ENCODE results near the gene FOXN3.

DNA sequence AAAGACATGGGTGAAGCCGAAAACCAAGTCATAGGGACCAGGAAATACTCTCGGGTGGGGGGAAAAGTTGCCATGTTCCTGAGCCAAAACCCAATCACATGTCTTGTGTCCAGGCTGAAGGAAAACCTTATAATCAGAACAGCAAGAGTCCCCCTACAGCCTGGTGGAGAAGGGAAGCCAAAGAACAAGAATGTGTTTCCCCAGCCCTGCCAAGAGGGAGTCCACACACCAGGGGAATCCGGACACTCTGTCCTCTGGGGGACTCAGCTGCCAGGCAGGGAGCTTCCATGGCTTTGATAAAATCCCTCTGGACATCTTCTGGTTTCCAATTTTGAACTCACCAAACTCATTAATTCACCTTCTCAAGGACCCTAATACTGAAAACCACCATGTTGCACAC lies 273.0 kb downstream of the FOXN3 start:
- TF ChIP-seq EZH2 (IDR thresholded peaks at IDR 0.05; ENCODE audit: borderline replicate concordance, low read depth, low read length, severe bottlenecking) (no peak), POLR2A (IDR thresholded peaks at IDR 0.05; ENCODE audit: low read depth, low read length) (no peak), JUN (IDR thresholded peaks at IDR 0.05; ENCODE audit: borderline replicate concordance, insufficient read depth, insufficient read length, low read depth) (no peak), CTCF (IDR thresholded peaks at IDR 0.05; ENCODE audit: extremely low read depth in 1 of 2, insufficient read depth in 1 of 2, low read depth in 1 of 2, low read length in 2 of 2) (no peak), MYC (IDR thresholded peaks at IDR 0.05; ENCODE audit: low read depth, low read length) (no peak), POLR2AphosphoS5 (IDR thresholded peaks at IDR 0.05; ENCODE audit: insufficient read depth, low read depth, low read length) (no peak), MAX (IDR thresholded peaks at IDR 0.05; ENCODE audit: insufficient read depth, insufficient read length) (no peak), GATA2 (IDR thresholded peaks at IDR 0.05; ENCODE audit: insufficient read depth, insufficient read length, low read depth, low read length) (no peak)
